HG03457 (cell line): ENCODE data around the gene FASTK.

ENCODE experiments used
- ATAC-seq: cut with Tn5 transposase; IDR thresholded peaks from one replicate; pipeline ENCODE4 v1.9.1; 2021; ENCODE audit warnings: moderate number of reproducible peaks; ENCODE audit not compliant: unreplicated experiment

FASTK gene

GRCh38 chr7:151080522-151081169 is at the start of gene FASTK:
Gene FASTK (minus strand): TSS chr7:151080809. CDS start chr7:151080766, 43 bp downstream.
- ATAC-seq, result peak; percentile 53

GRCh38 chr7:151129960-151130591 is 49.5 kb upstream of the FASTK start:
- ATAC-seq, result no peak

- ATAC-seq, result no peak
These were observed 48.7 kb upstream of the FASTK start for GRCh38 chr7:151129117-151129959.

- no peak for ATAC-seq
These were observed 48.1 kb upstream of the FASTK start for GRCh38 chr7:151128716-151129115.

GRCh38 chr7:151128144-151128543 is 47.5 kb upstream of the FASTK start:
- ATAC-seq, result no peak

GRCh38 chr7:151126491-151127137 is 46.0 kb upstream of the FASTK start:
- no peak for ATAC-seq

GRCh38 chr7:151125846-151126481 is 45.4 kb upstream of the FASTK start:
- no peak for ATAC-seq

GRCh38 chr7:151125470-151125845 is 44.8 kb upstream of the FASTK start:
- ATAC-seq, result no peak

GRCh38 chr7:151124899-151125399 is 44.3 kb upstream of the FASTK start:
- no peak for ATAC-seq

- ATAC-seq, result no peak
These were observed 43.9 kb upstream of the FASTK start for GRCh38 chr7:151124481-151124880.

- peak; percentile 75 for ATAC-seq
These were observed 43.3 kb upstream of the FASTK start for GRCh38 chr7:151123822-151124464.

- ATAC-seq, result no peak
These were observed 42.7 kb upstream of the FASTK start for GRCh38 chr7:151123158-151123821.

GRCh38 chr7:151122796-151123157 is 42.2 kb upstream of the FASTK start:
- ATAC-seq, result no peak

- ATAC-seq, result no peak
These were observed 41.7 kb upstream of the FASTK start for GRCh38 chr7:151122276-151122675.

GRCh38 chr7:151121380-151122170 is 41.0 kb upstream of the FASTK start:
- ATAC-seq, result no peak

- no peak for ATAC-seq
These were observed 40.3 kb upstream of the FASTK start for GRCh38 chr7:151120896-151121295.

GRCh38 chr7:151119902-151120301 is 39.3 kb upstream of the FASTK start:
- no peak for ATAC-seq

GRCh38 chr7:151119055-151119415 is 38.4 kb upstream of the FASTK start:
- no peak for ATAC-seq
